PC-9 (cell line): ENCODE data around the gene SUPT20H. TPM values are rescaled to one million over a fixed set of nuclear protein-coding genes. Genes with fewer than 3 reads are reported as not detected.

Experiments used
- BruUV-seq: library from RNA; stranded (reverse); fragments of 400-500 nt; replicated peaks from 2 replicates; lab custom pipeline; 2021; lab: Mats Ljungman, UMichigan
- CTCF ChIA-PET: fragments of 300-600 bp; sonication (Branson Sonifier 250); formaldehyde crosslinking; loops from one replicate; lab custom pipeline; 2022; ENCODE audit warnings: antibody characterized with exemption; lab: Charles Lee
- POLR2A ChIA-PET: fragments of 300-600 bp; sonication (Branson Sonifier 250); formaldehyde crosslinking; loops from one replicate; lab custom pipeline; 2022; ENCODE audit warnings: antibody characterized with exemption; ENCODE audit not compliant: unreplicated experiment; lab: Charles Lee
- DNase-seq, 2 experiments: peaks; one replicate each; pipeline versions ENCODE4 v3.0.0 to v3.0.0-alpha.2; 2015 to 2022; ENCODE audit warnings: mixed read lengths in 1 of 2
- H2AFZ ChIP-seq: fragments of 200-600 bp; sonication (generic); 2 replicates; pipeline ENCODE4 v1.8.1; 2017; ENCODE audit warnings: antibody characterized with exemption
- H3F3A ChIP-seq: fragments of 200-600 bp; sonication (generic); 2 replicates; pipeline ENCODE4 v1.8.1; 2017; ENCODE audit warnings: antibody characterized with exemption, mild to moderate bottlenecking, low read depth; ENCODE audit not compliant: insufficient read depth
- H3K27ac ChIP-seq: fragments of 200-600 bp; sonication (generic); 2 replicates; pipeline ENCODE4 v1.6.1; 2016; ENCODE audit warnings: mixed run types
- H3K27me3 ChIP-seq: fragments of 200-600 bp; sonication (generic); 2 replicates; pipeline ENCODE4 v1.6.1; 2016; ENCODE audit warnings: low read depth, mixed run types; ENCODE audit not compliant: insufficient read depth
- H3K36me3 ChIP-seq: fragments of 200-600 bp; sonication (generic); 2 replicates; pipeline ENCODE4 v1.6.1; 2016; ENCODE audit warnings: low read depth, mixed run types
- H3K4me1 ChIP-seq: fragments of 200-600 bp; sonication (generic); replicated peaks from 2 replicates; pipeline ENCODE4 v1.6.1; 2016; ENCODE audit warnings: mixed run types; ENCODE audit not compliant: insufficient read depth
- H3K4me2 ChIP-seq: fragments of 200-600 bp; sonication (generic); 2 replicates; pipeline ENCODE4 v1.6.1; 2017; ENCODE audit warnings: mixed run types
- H3K4me3 ChIP-seq: fragments of 200-600 bp; sonication (generic); 2 replicates; pipeline ENCODE4 v1.6.1; 2016; ENCODE audit warnings: mixed run types
- H3K79me2 ChIP-seq: fragments of 200-600 bp; sonication (generic); 2 replicates; pipeline ENCODE4 v1.6.1; 2017; ENCODE audit warnings: low read depth, mixed run types
- H3K9me2 ChIP-seq: fragments of 200-600 bp; sonication (generic); 2 replicates; pipeline ENCODE4 v1.8.1; 2017; ENCODE audit warnings: mild to moderate bottlenecking; ENCODE audit not compliant: insufficient read depth
- H3K9me3 ChIP-seq: fragments of 200-600 bp; sonication (generic); 2 replicates; pipeline ENCODE4 v1.8.1; 2016; ENCODE audit warnings: low read depth; ENCODE audit not compliant: insufficient read depth
- H4K20me1 ChIP-seq: fragments of 200-600 bp; sonication (generic); 2 replicates; pipeline ENCODE4 v1.8.1; 2017; ENCODE audit not compliant: insufficient read depth
- EZH2 ChIP-seq: fragments of 200-600 bp; sonication (generic); IDR thresholded peaks from 2 replicates; pipeline ENCODE4 v1.8.0; 2017; ENCODE audit warnings: antibody characterized with exemption, low read depth
- intact Hi-C: fragments of 100-400 bp; cut with micrococcal nuclease; formaldehyde crosslinking; loops from one replicate; pipeline ENCODE4 v1.10.0; 2022; ENCODE audit not compliant: unreplicated experiment
- total RNA-seq: library from RNA; stranded (reverse); gene quantifications from 2 replicates; pipeline ENCODE4 v1.2.3, GENCODE V29; 2021
- TF ChIP-seq, protein P1 (sequence below): fragments of 200-600 bp; sonication (generic); conservative IDR thresholded peaks from 2 replicates; pipeline ENCODE4 v1.6.1; 2017; ENCODE audit warnings: mixed run types, antibody characterized with exemption, mild to moderate bottlenecking, moderate library complexity

SUPT20H gene
- total RNA-seq, 1 experiment from 2014 or later = 44.1 TPM

DNA sequence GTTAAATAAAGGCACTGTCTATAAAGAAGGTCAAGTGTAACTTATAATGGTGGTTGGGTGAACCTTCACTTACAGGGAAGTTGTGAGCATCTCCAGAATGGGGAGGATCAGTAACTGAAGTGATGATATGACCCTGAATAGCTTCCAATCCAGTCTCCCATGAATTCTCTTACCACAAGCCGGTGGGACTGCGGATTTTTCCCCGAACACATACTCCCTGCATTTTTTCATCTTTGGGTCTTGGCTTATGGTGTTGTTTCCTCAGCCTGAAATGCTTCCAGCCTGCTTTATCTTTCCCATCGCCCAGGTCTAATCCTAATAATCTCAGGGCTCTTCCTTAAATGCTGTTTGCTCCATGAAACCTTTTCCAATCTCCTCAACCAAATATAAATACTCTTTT, 48.0 kb upstream of the SUPT20H start:
- Histone ChIP-seq H3K27me3 (no peaks in the 10 kb centered on the region), H3F3A (no peaks in the 10 kb centered on the region), H3K4me3 (no peak overlapping the region), H3K27ac (no peak overlapping the region), H3K9me3 (no peaks in the 10 kb centered on the region), H3K9me2 (no peaks in the 10 kb centered on the region), H3K4me2 (no peak overlapping the region), H3K4me1 (no peaks in the 10 kb centered on the region), H4K20me1 (no peaks in the 10 kb centered on the region), H2AFZ (no peak overlapping the region), H3K79me2 (no peaks in the 10 kb centered on the region), H3K36me3 (no peaks in the 10 kb centered on the region)
- BruUV-seq = no TSS peak
- TF ChIP-seq, protein P1, sequence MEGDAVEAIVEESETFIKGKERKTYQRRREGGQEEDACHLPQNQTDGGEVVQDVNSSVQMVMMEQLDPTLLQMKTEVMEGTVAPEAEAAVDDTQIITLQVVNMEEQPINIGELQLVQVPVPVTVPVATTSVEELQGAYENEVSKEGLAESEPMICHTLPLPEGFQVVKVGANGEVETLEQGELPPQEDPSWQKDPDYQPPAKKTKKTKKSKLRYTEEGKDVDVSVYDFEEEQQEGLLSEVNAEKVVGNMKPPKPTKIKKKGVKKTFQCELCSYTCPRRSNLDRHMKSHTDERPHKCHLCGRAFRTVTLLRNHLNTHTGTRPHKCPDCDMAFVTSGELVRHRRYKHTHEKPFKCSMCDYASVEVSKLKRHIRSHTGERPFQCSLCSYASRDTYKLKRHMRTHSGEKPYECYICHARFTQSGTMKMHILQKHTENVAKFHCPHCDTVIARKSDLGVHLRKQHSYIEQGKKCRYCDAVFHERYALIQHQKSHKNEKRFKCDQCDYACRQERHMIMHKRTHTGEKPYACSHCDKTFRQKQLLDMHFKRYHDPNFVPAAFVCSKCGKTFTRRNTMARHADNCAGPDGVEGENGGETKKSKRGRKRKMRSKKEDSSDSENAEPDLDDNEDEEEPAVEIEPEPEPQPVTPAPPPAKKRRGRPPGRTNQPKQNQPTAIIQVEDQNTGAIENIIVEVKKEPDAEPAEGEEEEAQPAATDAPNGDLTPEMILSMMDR = no peak
- no peak for TF ChIP-seq EZH2
- DNase-seq = no peak
- ChIA-PET POLR2A (no interaction called here), CTCF (no interaction called here)
- intact Hi-C loops = loop anchor here (5.0 kb wide), 1 partner anchor 940 kb away; no protein-coding TSS in a partner anchor

DNA sequence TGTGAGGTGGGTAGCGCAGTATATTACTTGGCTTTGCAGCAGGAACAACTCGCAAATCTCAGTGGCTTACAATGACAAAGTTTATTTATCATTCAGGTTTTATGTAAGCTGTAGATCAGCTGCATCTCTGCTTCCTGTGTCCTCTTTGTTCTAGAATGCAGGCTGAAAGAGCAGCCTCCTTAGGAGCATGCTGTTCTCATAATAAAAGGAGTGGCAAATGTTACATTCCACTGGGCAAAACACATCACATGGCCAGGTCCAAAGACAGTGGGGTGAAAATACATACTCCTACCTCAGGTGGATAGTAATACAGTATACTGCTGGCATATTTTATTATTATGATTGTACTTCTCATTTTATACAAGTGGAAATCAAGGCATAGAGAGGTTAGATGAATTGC, 47.2 kb upstream of the SUPT20H start:
- no peaks in the 10 kb centered on the region for H3K9me3 ChIP-seq
- H3K27me3 ChIP-seq = no peaks in the 10 kb centered on the region
- intact Hi-C loops = loop anchor here (5.0 kb wide), 1 partner anchor 941 kb away; no protein-coding TSS in a partner anchor
- ChIA-PET POLR2A (no interaction called here), CTCF (no interaction called here)
- BruUV-seq = no TSS peak
- H3K36me3 ChIP-seq = no peaks in the 10 kb centered on the region
- no peak overlapping the region for H3K4me3 ChIP-seq
- no peaks in the 10 kb centered on the region for H3F3A ChIP-seq
- no peak overlapping the region for H2AFZ ChIP-seq
- TF ChIP-seq, protein P1 = no peak
- no peak for TF ChIP-seq EZH2
- no peaks in the 10 kb centered on the region for H3K9me2 ChIP-seq
- H4K20me1 ChIP-seq = no peaks in the 10 kb centered on the region
- H3K4me1 ChIP-seq = no peaks in the 10 kb centered on the region
- no peak overlapping the region for H3K4me2 ChIP-seq
- no peak for DNase-seq
- no peaks in the 10 kb centered on the region for H3K79me2 ChIP-seq
- H3K27ac ChIP-seq = no peak overlapping the region

DNA sequence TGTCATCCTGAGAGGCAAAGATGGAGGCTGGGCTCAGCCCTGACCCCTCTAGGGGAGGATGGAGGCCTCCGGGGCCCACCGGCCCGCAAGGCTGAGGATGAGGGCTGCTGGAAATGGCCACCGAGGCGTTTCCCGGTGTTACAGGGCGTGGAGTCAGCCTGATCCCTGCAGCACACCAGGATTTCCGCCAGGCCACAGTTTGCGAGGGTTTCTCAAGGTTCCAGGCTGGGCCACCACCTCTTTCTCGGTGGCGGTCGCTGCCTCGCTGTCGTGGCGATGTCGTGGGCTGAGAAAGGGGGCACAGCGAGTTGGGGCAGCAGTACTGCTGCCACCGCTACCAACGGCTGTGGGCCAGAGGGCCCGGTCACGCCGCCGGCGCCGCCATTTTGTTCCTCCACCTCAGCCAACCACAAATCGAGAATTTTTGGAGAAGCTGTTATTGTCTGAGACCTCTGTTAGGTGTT, 45.8 kb upstream of the SUPT20H start, which contains the start of gene CSNK1A1L:
CSNK1A1L (minus strand) TSS at position 414 of the 464 bp plus-strand sequence; CDS start at position 6, 408 bp downstream.
- H3K9me2 ChIP-seq = no peaks in the 10 kb centered on the region
- H3K4me2 ChIP-seq = no peak within 1 kb of the TSS
- no peaks in the 10 kb centered on the region for H3K79me2 ChIP-seq
- no peaks in the 10 kb centered on the region for H3K27me3 ChIP-seq
- H2AFZ ChIP-seq = no peak within 1 kb of the TSS
- TF ChIP-seq, protein P1 = no peak
- no peak for TF ChIP-seq EZH2
- no peaks in the 10 kb centered on the region for H3K9me3 ChIP-seq
- no TSS peak for BruUV-seq
- intact Hi-C loops = loop anchor here (5.0 kb wide), 1 partner anchor 942 kb away; no protein-coding TSS in a partner anchor
- H3K4me3 ChIP-seq = no peak within 1 kb of the TSS
- H3F3A ChIP-seq = no peaks in the 10 kb centered on the region
- no peaks in the 10 kb centered on the region for H3K36me3 ChIP-seq
- no peaks in the 10 kb centered on the region for H4K20me1 ChIP-seq
- no peaks in the 10 kb centered on the region for H3K4me1 ChIP-seq
- CTCF ChIA-PET = no interaction called here
- H3K27ac ChIP-seq = no peak within 1 kb of the TSS
- POLR2A ChIA-PET = no interaction called here
- no peak for DNase-seq
